ENCODE data around the gene VEPH1.
"Not testable (repeated sequence)": the region's sequence is repeated elsewhere in the genome, so short reads cannot be mapped to it uniquely, and the experiment has no call there.

GRCh38 chr3:157324869-157325268 lies 178.3 kb downstream of the VEPH1 start:
- not testable (repeated sequence) for TF ChIP-seq POLR2A, CTCF (IDR thresholded peaks at IDR 0.05)
